Measurements from ENCODE around the gene SS18.

DNA sequence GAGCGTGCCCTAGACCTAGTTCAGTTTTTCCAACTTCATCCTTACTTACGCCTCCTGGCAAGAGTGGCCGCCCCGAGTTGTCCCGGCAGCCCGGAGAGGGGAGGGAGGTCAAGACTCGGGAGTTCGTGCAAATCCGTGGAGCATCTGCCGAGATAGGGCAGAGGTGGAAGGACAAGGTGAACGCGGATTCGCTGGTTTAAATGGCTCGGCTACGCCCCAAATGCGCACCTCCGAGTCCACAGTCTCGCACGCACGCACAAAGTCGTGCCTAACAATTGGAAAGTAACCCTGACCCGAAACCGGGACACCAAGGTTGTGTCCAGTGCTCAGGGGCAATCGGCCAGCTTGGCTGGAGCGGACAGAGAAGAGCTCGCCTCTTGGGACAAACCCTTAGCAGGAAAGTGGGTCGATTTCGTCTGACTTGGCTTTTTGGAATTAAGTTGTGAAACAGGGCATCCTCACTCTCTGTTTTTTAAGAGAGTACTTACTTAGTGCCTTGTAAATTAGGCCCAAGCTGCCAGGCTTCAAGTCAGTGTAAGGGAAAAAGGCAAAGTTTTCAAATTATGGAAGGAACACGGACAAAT lies 726 bp upstream of the SS18 start:
- TF ChIP-seq POLR2AphosphoS5 (IDR thresholded peaks at IDR 0.05) (no peak), POLR2A (IDR thresholded peaks at IDR 0.05; ENCODE audit: low read depth) (no peak)
- TF ChIP-seq, protein P1, sequence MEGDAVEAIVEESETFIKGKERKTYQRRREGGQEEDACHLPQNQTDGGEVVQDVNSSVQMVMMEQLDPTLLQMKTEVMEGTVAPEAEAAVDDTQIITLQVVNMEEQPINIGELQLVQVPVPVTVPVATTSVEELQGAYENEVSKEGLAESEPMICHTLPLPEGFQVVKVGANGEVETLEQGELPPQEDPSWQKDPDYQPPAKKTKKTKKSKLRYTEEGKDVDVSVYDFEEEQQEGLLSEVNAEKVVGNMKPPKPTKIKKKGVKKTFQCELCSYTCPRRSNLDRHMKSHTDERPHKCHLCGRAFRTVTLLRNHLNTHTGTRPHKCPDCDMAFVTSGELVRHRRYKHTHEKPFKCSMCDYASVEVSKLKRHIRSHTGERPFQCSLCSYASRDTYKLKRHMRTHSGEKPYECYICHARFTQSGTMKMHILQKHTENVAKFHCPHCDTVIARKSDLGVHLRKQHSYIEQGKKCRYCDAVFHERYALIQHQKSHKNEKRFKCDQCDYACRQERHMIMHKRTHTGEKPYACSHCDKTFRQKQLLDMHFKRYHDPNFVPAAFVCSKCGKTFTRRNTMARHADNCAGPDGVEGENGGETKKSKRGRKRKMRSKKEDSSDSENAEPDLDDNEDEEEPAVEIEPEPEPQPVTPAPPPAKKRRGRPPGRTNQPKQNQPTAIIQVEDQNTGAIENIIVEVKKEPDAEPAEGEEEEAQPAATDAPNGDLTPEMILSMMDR (IDR thresholded peaks at IDR 0.05): no peak

Measured in esophagus muscularis mucosa (tissue), 3 donors.